ENCODE results near the gene TTLL11.

DNA sequence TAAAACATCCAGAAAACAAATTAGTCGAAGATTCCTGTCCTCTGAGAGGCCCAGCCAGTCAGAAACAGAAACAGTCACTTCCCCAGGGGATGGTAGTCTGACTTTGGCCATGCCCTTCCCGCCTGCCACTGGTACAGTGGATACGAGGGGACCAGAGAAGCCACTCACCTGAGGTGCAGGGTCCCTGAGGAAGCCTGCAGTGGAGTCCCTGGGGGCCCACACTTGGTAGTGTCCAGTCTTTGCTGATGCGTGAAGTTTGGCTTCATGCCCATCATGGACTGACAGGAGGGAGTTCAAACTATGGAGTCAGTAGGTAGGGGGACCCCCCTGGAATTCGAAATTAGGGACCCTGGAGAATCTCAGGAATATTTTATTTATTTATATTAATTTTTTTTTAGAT is 294.2 kb downstream of the TTLL11 start:
- TF ChIP-seq CTCF (IDR thresholded peaks at IDR 0.05): no peak
- TF ChIP-seq POLR2A (IDR thresholded peaks at IDR 0.05): no peak
